ENCODE results near the gene RAN. TPM values are rescaled to one million over a fixed set of nuclear protein-coding genes. Genes with fewer than 3 reads are reported as not detected.
"Not testable (repeated sequence)": the region's sequence is repeated elsewhere in the genome, so short reads cannot be mapped to it uniquely, and the experiment has no call there.

RAN gene
- total RNA-seq, 4 donors from 2014 or later: 157 to 211 (median 197) TPM

GRCh38 chr12:130858084-130858483, 13.8 kb upstream of the RAN start:
- TF ChIP-seq POLR2A (IDR thresholded peaks at IDR 0.05; ENCODE audit: low read depth) (no peak), EP300 (IDR thresholded peaks at IDR 0.05) (no peak), CTCF (IDR thresholded peaks at IDR 0.05) (no peak), POLR2AphosphoS5 (IDR thresholded peaks at IDR 0.05) (no peak)
- peaks cover 0 to 10% (median 0%) of the 10 kb centered on the region in 4 donors for H3K9me3 ChIP-seq
- peaks cover 0 to 11% (median 0%) of the 10 kb centered on the region in 4 donors for H3K27me3 ChIP-seq
- intact Hi-C loops (cut with DNase I): no loop called here
- H3K4me3 ChIP-seq: no peak overlapping the region
- H3K4me1 ChIP-seq: no peaks in the 10 kb centered on the region
- H3K36me3 ChIP-seq: no peaks in the 10 kb centered on the region
- WGBS: 75% methylated on average over 4 of the region's 4 CpGs
- DNase-seq (ENCODE audit: extremely low spot score): no peak
- no peak overlapping the region for H3K27ac ChIP-seq (replicated peaks in 1 of 4)

- no peak for TF ChIP-seq EP300 (IDR thresholded peaks at IDR 0.05)
- intact Hi-C loops (cut with DNase I): no loop called here
- WGBS: 93% methylated on average over 6 of the region's 6 CpGs
- no peak overlapping the region for H3K4me3 ChIP-seq
- H3K4me1 ChIP-seq: no peaks in the 10 kb centered on the region
- H3K27me3 ChIP-seq: peaks cover 0 to 4% (median 0%) of the 10 kb centered on the region in 4 donors
- peaks cover 0 to 10% (median 0%) of the 10 kb centered on the region in 4 donors for H3K9me3 ChIP-seq
- no peak for DNase-seq (ENCODE audit: extremely low spot score)
- H3K27ac ChIP-seq (replicated peaks in 1 of 4): no peak overlapping the region
- no peaks in the 10 kb centered on the region for H3K36me3 ChIP-seq
Observed at GRCh38 chr12:130859161-130859560, 12.7 kb upstream of the RAN start.

- Histone ChIP-seq H3K9me3 (peaks cover 0 to 10% (median 0%) of the 10 kb centered on the region in 4 donors), H3K4me3 (no peak overlapping the region), H3K36me3 (no peaks in the 10 kb centered on the region), H3K4me1 (no peaks in the 10 kb centered on the region), H3K27ac (replicated peaks in 1 of 4) (no peak overlapping the region), H3K27me3 (peaks cover 0 to 4% (median 0%) of the 10 kb centered on the region in 4 donors)
- 93% methylated on average over 9 of the region's 9 CpGs for WGBS
- TF ChIP-seq POLR2A (IDR thresholded peaks at IDR 0.05; ENCODE audit: low read depth) (no peak), CTCF (IDR thresholded peaks at IDR 0.05) (no peak), POLR2AphosphoS5 (IDR thresholded peaks at IDR 0.05) (no peak), EP300 (IDR thresholded peaks at IDR 0.05) (no peak)
- intact Hi-C loops (cut with DNase I): no loop called here
- no peak for DNase-seq (ENCODE audit: extremely low spot score)
Observed at GRCh38 chr12:130860311-130860710, 11.6 kb upstream of the RAN start.

- WGBS: 87% methylated on average over 4 of the region's 4 CpGs
Observed at GRCh38 chr12:130862161-130862560, 9.7 kb upstream of the RAN start.

GRCh38 chr12:130862771-130863170, 9.1 kb upstream of the RAN start:
- H3K9me3 ChIP-seq; H3K27me3 ChIP-seq; H3K36me3 ChIP-seq; DNase-seq (ENCODE audit: extremely low spot score); H3K27ac ChIP-seq (replicated peaks in 1 of 4); intact Hi-C loops (cut with DNase I); H3K4me1 ChIP-seq; H3K4me3 ChIP-seq: not testable (repeated sequence)
- 95% methylated on average over 8 of the region's 8 CpGs for WGBS

More at GRCh38 chr12:130862161-130862560, 9.7 kb upstream of the RAN start:
- no peaks in the 10 kb centered on the region for H3K36me3 ChIP-seq
- no peak overlapping the region for H3K4me3 ChIP-seq
- DNase-seq (ENCODE audit: extremely low spot score): no peak
- H3K9me3 ChIP-seq: peaks cover 0 to 5% (median 0%) of the 10 kb centered on the region in 4 donors
- no peak overlapping the region for H3K27ac ChIP-seq (replicated peaks in 1 of 4)
- intact Hi-C loops (cut with DNase I): no loop called here
- no peaks in the 10 kb centered on the region for H3K27me3 ChIP-seq
- TF ChIP-seq POLR2A (IDR thresholded peaks at IDR 0.05; ENCODE audit: low read depth): no peak
- no peak for TF ChIP-seq EP300 (IDR thresholded peaks at IDR 0.05)
- TF ChIP-seq CTCF (IDR thresholded peaks at IDR 0.05): no peak
- TF ChIP-seq POLR2AphosphoS5 (IDR thresholded peaks at IDR 0.05): no peak
- no peaks in the 10 kb centered on the region for H3K4me1 ChIP-seq

- no peak overlapping the region for H3K4me3 ChIP-seq
- intact Hi-C loops (cut with DNase I): no loop called here
- TF ChIP-seq CTCF (IDR thresholded peaks at IDR 0.05) (no peak), POLR2A (IDR thresholded peaks at IDR 0.05; ENCODE audit: low read depth) (no peak), POLR2AphosphoS5 (IDR thresholded peaks at IDR 0.05) (no peak), EP300 (IDR thresholded peaks at IDR 0.05) (no peak)
- H3K36me3 ChIP-seq: no peaks in the 10 kb centered on the region
- 87% methylated on average over 5 of the region's 5 CpGs for WGBS
- H3K4me1 ChIP-seq: no peaks in the 10 kb centered on the region
- DNase-seq (ENCODE audit: extremely low spot score): no peak
- H3K27ac ChIP-seq (replicated peaks in 1 of 4): no peak overlapping the region
- no peaks in the 10 kb centered on the region for H3K27me3 ChIP-seq
- H3K9me3 ChIP-seq: no peaks in the 10 kb centered on the region
Observed at GRCh38 chr12:130863298-130863697, 8.6 kb upstream of the RAN start.

Measured in esophagus muscularis mucosa (tissue), 4 donors.